Spinal cord (tissue), 10 donors: ENCODE measurements around the gene ZNF521. TPM values are rescaled to one million over a fixed set of nuclear protein-coding genes. Genes with fewer than 3 reads are reported as not detected.

Source experiments
- DNase-seq, 6 donors: peaks; one replicate each; pipeline versions ENCODE4 v3.0.0 to v3.0.0-alpha.2; 2013 to 2015; ENCODE audit warnings: low spot score in 6 of 6, low read depth in 4 of 6
- H3K27ac ChIP-seq: one replicate; pipeline ENCODE4 v1.5.1; 2013; ENCODE audit warnings: low read depth, low read length, control low read depth
- H3K27me3 ChIP-seq: one replicate; pipeline ENCODE4 v1.6.1; 2013; ENCODE audit warnings: low read length; ENCODE audit not compliant: control insufficient read depth, insufficient read depth
- H3K36me3 ChIP-seq: one replicate; pipeline ENCODE4 v1.6.1; 2013; ENCODE audit warnings: low read length; ENCODE audit not compliant: control insufficient read depth, insufficient read depth
- H3K4me1 ChIP-seq: one replicate; pipeline ENCODE4 v1.6.1; 2013; ENCODE audit warnings: low read length; ENCODE audit not compliant: control insufficient read depth, insufficient read depth
- H3K4me3 ChIP-seq: one replicate; pipeline ENCODE4 v1.5.1; 2013; ENCODE audit warnings: low read depth, low read length, control low read depth
- H3K9me3 ChIP-seq: one replicate; pipeline ENCODE4 v1.6.1; 2013; ENCODE audit warnings: low read length; ENCODE audit not compliant: control insufficient read depth, insufficient read depth
- WGBS: methylation state at CpG from one replicate; pipeline ENCODE4 v1.1.5; 2013; ENCODE audit warnings: missing lambda C conversion rate; ENCODE audit not compliant: insufficient coverage; 5-methylcytosine and 5-hydroxymethylcytosine counted together
- polyA plus RNA-seq, 2 donors: library from polyadenylated mRNA; unstranded; fragments of 120-200 nt; gene quantifications; one replicate each; pipeline ENCODE4 v1.2.1, GENCODE V29; 2013; ENCODE audit not compliant: insufficient read length in 2 of 2
- total RNA-seq, 2 donors: library from RNA; depleted of rRNA in 1 of 2; stranded (reverse); fragments of 120-200 nt in 1 of 2; fragments of >200 nt in 1 of 2; gene quantifications; one replicate each; pipeline versions ENCODE4 v1.2.3 to v1.2.4, GENCODE V29; 2013 to 2014
- donor health status: healthy.

The ZNF521 gene
- total and polyA plus RNA-seq, 4 donors: 54.8 to 64.4 (median 62.1) TPM

GRCh38 chr18:25283781-25284180 lies 68.2 kb downstream of the ZNF521 start:
- H3K27ac ChIP-seq: no peak overlapping the region
- WGBS: 30% methylated on average over 1 of the region's 2 CpGs
- no peaks in the 10 kb centered on the region for H3K9me3 ChIP-seq
- H3K4me3 ChIP-seq: no peak overlapping the region
- no peaks in the 10 kb centered on the region for H3K36me3 ChIP-seq
- peaks cover 20% of the 10 kb centered on the region for H3K4me1 ChIP-seq
- no peaks in the 10 kb centered on the region for H3K27me3 ChIP-seq
- DNase-seq: no peak

- Histone ChIP-seq H3K27ac (no peak overlapping the region), H3K9me3 (no peaks in the 10 kb centered on the region), H3K36me3 (no peaks in the 10 kb centered on the region), H3K4me1 (peaks cover 20% of the 10 kb centered on the region), H3K27me3 (no peaks in the 10 kb centered on the region), H3K4me3 (no peak overlapping the region)
- no peak for DNase-seq
- WGBS: no CpG with 5 or more reads among the region's 4 CpGs
Measured at GRCh38 chr18:25282896-25283703, 68.9 kb downstream of the ZNF521 start.

- H3K4me1 ChIP-seq: peaks cover 20% of the 10 kb centered on the region
- H3K27me3 ChIP-seq: no peaks in the 10 kb centered on the region
- no peak overlapping the region for H3K4me3 ChIP-seq
- no peak for DNase-seq
- whole genome bisulfite sequencing: 86% methylated on average over 4 of the region's 8 CpGs
- H3K9me3 ChIP-seq: no peaks in the 10 kb centered on the region
- H3K36me3 ChIP-seq: no peaks in the 10 kb centered on the region
- no peak overlapping the region for H3K27ac ChIP-seq
Measured at GRCh38 chr18:25282282-25282681, 69.7 kb downstream of the ZNF521 start.

- 95% methylated on average over 3 of the region's 6 CpGs for WGBS
- Histone ChIP-seq H3K9me3 (no peaks in the 10 kb centered on the region), H3K36me3 (no peaks in the 10 kb centered on the region), H3K27me3 (no peaks in the 10 kb centered on the region), H3K4me3 (no peak overlapping the region), H3K27ac (no peak overlapping the region), H3K4me1 (peaks cover 20% of the 10 kb centered on the region)
- DNase-seq: no peak
Measured at GRCh38 chr18:25281556-25281955, 70.4 kb downstream of the ZNF521 start.

- H3K4me1 ChIP-seq: peaks cover 14% of the 10 kb centered on the region
- peak in 1 of 6 donors; percentile 43 for DNase-seq
- WGBS: 73% methylated on average over 4 of the region's 6 CpGs
- no peaks in the 10 kb centered on the region for H3K9me3 ChIP-seq
- no peak overlapping the region for H3K27ac ChIP-seq
- H3K4me3 ChIP-seq: no peak overlapping the region
- H3K36me3 ChIP-seq: no peaks in the 10 kb centered on the region
- no peaks in the 10 kb centered on the region for H3K27me3 ChIP-seq
Measured at GRCh38 chr18:25279961-25280360, 72.0 kb downstream of the ZNF521 start.

- Histone ChIP-seq H3K27ac (no peak overlapping the region), H3K36me3 (no peaks in the 10 kb centered on the region), H3K9me3 (no peaks in the 10 kb centered on the region), H3K27me3 (no peaks in the 10 kb centered on the region), H3K4me1 (peaks cover 11% of the 10 kb centered on the region), H3K4me3 (no peak overlapping the region)
- DNase-seq: no peak
- no CpG with 5 or more reads among the region's 3 CpGs for WGBS
Measured at GRCh38 chr18:25279556-25279955, 72.4 kb downstream of the ZNF521 start.

- Histone ChIP-seq H3K27ac (no peak overlapping the region), H3K4me3 (no peak overlapping the region), H3K27me3 (no peaks in the 10 kb centered on the region), H3K36me3 (no peaks in the 10 kb centered on the region), H3K4me1 (peaks cover 11% of the 10 kb centered on the region), H3K9me3 (no peaks in the 10 kb centered on the region)
- no CpG with 5 or more reads among the region's 2 CpGs for WGBS
- no peak for DNase-seq
Measured at GRCh38 chr18:25279133-25279532, 72.8 kb downstream of the ZNF521 start.

- DNase-seq: peak in 2 of 6 donors; percentile 32 to 81
- H3K4me3 ChIP-seq: no peak overlapping the region
- H3K27ac ChIP-seq: peak overlapping the region; percentile 4
- WGBS: 46% methylated on average over 2 of the region's 4 CpGs
- no peaks in the 10 kb centered on the region for H3K27me3 ChIP-seq
- H3K9me3 ChIP-seq: no peaks in the 10 kb centered on the region
- H3K36me3 ChIP-seq: no peaks in the 10 kb centered on the region
- H3K4me1 ChIP-seq: peaks cover 11% of the 10 kb centered on the region
Measured at GRCh38 chr18:25278394-25278793, 73.6 kb downstream of the ZNF521 start.

GRCh38 chr18:25275412-25276001 lies 76.5 kb downstream of the ZNF521 start:
- H3K4me1 ChIP-seq: peaks cover 6% of the 10 kb centered on the region
- no peaks in the 10 kb centered on the region for H3K9me3 ChIP-seq
- WGBS: 55% methylated on average over 10 of the region's 11 CpGs
- no peaks in the 10 kb centered on the region for H3K27me3 ChIP-seq
- no peak overlapping the region for H3K4me3 ChIP-seq
- H3K36me3 ChIP-seq: no peaks in the 10 kb centered on the region
- DNase-seq: peak in 1 of 6 donors; percentile 39
- H3K27ac ChIP-seq: no peak overlapping the region

- no CpG with 5 or more reads among the region's 4 CpGs for WGBS
- no peak overlapping the region for H3K4me3 ChIP-seq
Measured at GRCh38 chr18:25274926-25275325, 77.0 kb downstream of the ZNF521 start.

More at GRCh38 chr18:25274926-25275325, 77.0 kb downstream of the ZNF521 start:
- no peaks in the 10 kb centered on the region for H3K27me3 ChIP-seq
- H3K9me3 ChIP-seq: no peaks in the 10 kb centered on the region
- no peak for DNase-seq
- no peak overlapping the region for H3K27ac ChIP-seq
- peaks cover 4% of the 10 kb centered on the region for H3K4me1 ChIP-seq
- H3K36me3 ChIP-seq: no peaks in the 10 kb centered on the region
